AG08396 (cell line): ENCODE results near the gene PCDH10.

Experiments
- DNase-seq: peaks from one replicate; pipeline ENCODE4 v3.0.0; 2012; ENCODE audit warnings: low spot score, mixed read lengths

PCDH10 gene

GRCh38 chr4:133148690-133149363 lies at the start of gene PCDH10:
TSS of gene PCDH10 (plus strand) at chr4:133149294. CDS start at chr4:133150141, 847 bp downstream.
- peak; percentile 97 for DNase-seq

GRCh38 chr4:133102043-133102442 lies 47.1 kb upstream of the PCDH10 start:
- DNase-seq = no peak

- no peak for DNase-seq
These were observed 46.3 kb upstream of the PCDH10 start for GRCh38 chr4:133102612-133103409.

GRCh38 chr4:133112641-133113040 lies 36.5 kb upstream of the PCDH10 start:
- DNase-seq = no peak

GRCh38 chr4:133124746-133125145 lies 24.3 kb upstream of the PCDH10 start:
- no peak for DNase-seq

GRCh38 chr4:133127500-133127899 lies 21.6 kb upstream of the PCDH10 start:
- no peak for DNase-seq

- DNase-seq = no peak
These were observed 19.9 kb upstream of the PCDH10 start for GRCh38 chr4:133129237-133129636.

- DNase-seq = no peak
These were observed 18.9 kb upstream of the PCDH10 start for GRCh38 chr4:133130171-133130570.

GRCh38 chr4:133131829-133132460 lies 17.1 kb upstream of the PCDH10 start:
- no peak for DNase-seq

- DNase-seq = no peak
These were observed 12.3 kb upstream of the PCDH10 start for GRCh38 chr4:133136833-133137232.

- DNase-seq = no peak
These were observed 11.5 kb upstream of the PCDH10 start for GRCh38 chr4:133137571-133137970.

- DNase-seq = no peak
These were observed 5.2 kb upstream of the PCDH10 start for GRCh38 chr4:133143775-133144430.

- DNase-seq = no peak
These were observed 3.9 kb upstream of the PCDH10 start for GRCh38 chr4:133145241-133145640.

GRCh38 chr4:133145758-133146573 lies 3.1 kb upstream of the PCDH10 start:
- DNase-seq = no peak

- DNase-seq = peak; percentile 45
These were observed 2.4 kb upstream of the PCDH10 start for GRCh38 chr4:133146574-133147241.

GRCh38 chr4:133147286-133147821 lies 1.7 kb upstream of the PCDH10 start:
- no peak for DNase-seq

GRCh38 chr4:133147921-133148689 lies 989 bp upstream of the PCDH10 start:
- peak; percentile 24 for DNase-seq

GRCh38 chr4:133149364-133149695 lies 236 bp downstream of the PCDH10 start:
- DNase-seq = no peak

- no peak for DNase-seq
These were observed 908 bp downstream of the PCDH10 start for GRCh38 chr4:133149932-133150471.
